ENCODE results near the gene ZNF892. TPM values are rescaled to one million over a fixed set of nuclear protein-coding genes. Genes with fewer than 3 reads are reported as not detected.

ZNF892 gene
- total and polyA plus RNA-seq, 2 of the 13 experiments (the other 11 are each of a cell fraction or from before 2014, with no cell fraction given): not detected

GRCh38 chr2:95158891-95159619 is 48.3 kb upstream of the ZNF892 start (continued):
- TF ChIP-seq, protein P1, sequence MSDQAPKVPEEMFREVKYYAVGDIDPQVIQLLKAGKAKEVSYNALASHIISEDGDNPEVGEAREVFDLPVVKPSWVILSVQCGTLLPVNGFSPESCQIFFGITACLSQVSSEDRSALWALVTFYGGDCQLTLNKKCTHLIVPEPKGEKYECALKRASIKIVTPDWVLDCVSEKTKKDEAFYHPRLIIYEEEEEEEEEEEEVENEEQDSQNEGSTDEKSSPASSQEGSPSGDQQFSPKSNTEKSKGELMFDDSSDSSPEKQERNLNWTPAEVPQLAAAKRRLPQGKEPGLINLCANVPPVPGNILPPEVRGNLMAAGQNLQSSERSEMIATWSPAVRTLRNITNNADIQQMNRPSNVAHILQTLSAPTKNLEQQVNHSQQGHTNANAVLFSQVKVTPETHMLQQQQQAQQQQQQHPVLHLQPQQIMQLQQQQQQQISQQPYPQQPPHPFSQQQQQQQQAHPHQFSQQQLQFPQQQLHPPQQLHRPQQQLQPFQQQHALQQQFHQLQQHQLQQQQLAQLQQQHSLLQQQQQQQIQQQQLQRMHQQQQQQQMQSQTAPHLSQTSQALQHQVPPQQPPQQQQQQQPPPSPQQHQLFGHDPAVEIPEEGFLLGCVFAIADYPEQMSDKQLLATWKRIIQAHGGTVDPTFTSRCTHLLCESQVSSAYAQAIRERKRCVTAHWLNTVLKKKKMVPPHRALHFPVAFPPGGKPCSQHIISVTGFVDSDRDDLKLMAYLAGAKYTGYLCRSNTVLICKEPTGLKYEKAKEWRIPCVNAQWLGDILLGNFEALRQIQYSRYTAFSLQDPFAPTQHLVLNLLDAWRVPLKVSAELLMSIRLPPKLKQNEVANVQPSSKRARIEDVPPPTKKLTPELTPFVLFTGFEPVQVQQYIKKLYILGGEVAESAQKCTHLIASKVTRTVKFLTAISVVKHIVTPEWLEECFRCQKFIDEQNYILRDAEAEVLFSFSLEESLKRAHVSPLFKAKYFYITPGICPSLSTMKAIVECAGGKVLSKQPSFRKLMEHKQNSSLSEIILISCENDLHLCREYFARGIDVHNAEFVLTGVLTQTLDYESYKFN (CRISPR knock-in tag; conservative IDR thresholded peaks at IDR 0.05): no peak; the same call in 1 of the 2 replicates
- TF ChIP-seq TOE1 (CRISPR knock-in tag; IDR thresholded peaks at IDR 0.05) (no peak), KMT2A (CRISPR knock-in tag; IDR thresholded peaks at IDR 0.05) (no peak), FUBP1 (CRISPR knock-in tag; IDR thresholded peaks at IDR 0.05; ENCODE audit: borderline replicate concordance) (no peak), SNAPC2 (CRISPR knock-in tag; IDR thresholded peaks at IDR 0.05) (no peak), ZNF770 (CRISPR knock-in tag; IDR thresholded peaks at IDR 0.05) (no peak), ZNF788 (CRISPR knock-in tag; IDR thresholded peaks at IDR 0.05; ENCODE audit: borderline replicate concordance) (no peak), ZNF430 (CRISPR knock-in tag; IDR thresholded peaks at IDR 0.05) (no peak), MYNN (CRISPR knock-in tag; IDR thresholded peaks at IDR 0.05; ENCODE audit: low read depth) (no peak), IKZF4 (CRISPR knock-in tag; IDR thresholded peaks at IDR 0.05; ENCODE audit: borderline replicate concordance, low read depth, not compliant biosample characterization) (no peak)
- TF ChIP-seq, protein P2, sequence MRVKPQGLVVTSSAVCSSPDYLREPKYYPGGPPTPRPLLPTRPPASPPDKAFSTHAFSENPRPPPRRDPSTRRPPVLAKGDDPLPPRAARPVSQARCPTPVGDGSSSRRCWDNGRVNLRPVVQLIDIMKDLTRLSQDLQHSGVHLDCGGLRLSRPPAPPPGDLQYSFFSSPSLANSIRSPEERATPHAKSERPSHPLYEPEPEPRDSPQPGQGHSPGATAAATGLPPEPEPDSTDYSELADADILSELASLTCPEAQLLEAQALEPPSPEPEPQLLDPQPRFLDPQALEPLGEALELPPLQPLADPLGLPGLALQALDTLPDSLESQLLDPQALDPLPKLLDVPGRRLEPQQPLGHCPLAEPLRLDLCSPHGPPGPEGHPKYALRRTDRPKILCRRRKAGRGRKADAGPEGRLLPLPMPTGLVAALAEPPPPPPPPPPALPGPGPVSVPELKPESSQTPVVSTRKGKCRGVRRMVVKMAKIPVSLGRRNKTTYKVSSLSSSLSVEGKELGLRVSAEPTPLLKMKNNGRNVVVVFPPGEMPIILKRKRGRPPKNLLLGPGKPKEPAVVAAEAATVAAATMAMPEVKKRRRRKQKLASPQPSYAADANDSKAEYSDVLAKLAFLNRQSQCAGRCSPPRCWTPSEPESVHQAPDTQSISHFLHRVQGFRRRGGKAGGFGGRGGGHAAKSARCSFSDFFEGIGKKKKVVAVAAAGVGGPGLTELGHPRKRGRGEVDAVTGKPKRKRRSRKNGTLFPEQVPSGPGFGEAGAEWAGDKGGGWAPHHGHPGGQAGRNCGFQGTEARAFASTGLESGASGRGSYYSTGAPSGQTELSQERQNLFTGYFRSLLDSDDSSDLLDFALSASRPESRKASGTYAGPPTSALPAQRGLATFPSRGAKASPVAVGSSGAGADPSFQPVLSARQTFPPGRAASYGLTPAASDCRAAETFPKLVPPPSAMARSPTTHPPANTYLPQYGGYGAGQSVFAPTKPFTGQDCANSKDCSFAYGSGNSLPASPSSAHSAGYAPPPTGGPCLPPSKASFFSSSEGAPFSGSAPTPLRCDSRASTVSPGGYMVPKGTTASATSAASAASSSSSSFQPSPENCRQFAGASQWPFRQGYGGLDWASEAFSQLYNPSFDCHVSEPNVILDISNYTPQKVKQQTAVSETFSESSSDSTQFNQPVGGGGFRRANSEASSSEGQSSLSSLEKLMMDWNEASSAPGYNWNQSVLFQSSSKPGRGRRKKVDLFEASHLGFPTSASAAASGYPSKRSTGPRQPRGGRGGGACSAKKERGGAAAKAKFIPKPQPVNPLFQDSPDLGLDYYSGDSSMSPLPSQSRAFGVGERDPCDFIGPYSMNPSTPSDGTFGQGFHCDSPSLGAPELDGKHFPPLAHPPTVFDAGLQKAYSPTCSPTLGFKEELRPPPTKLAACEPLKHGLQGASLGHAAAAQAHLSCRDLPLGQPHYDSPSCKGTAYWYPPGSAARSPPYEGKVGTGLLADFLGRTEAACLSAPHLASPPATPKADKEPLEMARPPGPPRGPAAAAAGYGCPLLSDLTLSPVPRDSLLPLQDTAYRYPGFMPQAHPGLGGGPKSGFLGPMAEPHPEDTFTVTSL (CRISPR knock-in tag; IDR thresholded peaks at IDR 0.05; ENCODE audit: borderline replicate concordance): no peak
- TF ChIP-seq, protein P3, sequence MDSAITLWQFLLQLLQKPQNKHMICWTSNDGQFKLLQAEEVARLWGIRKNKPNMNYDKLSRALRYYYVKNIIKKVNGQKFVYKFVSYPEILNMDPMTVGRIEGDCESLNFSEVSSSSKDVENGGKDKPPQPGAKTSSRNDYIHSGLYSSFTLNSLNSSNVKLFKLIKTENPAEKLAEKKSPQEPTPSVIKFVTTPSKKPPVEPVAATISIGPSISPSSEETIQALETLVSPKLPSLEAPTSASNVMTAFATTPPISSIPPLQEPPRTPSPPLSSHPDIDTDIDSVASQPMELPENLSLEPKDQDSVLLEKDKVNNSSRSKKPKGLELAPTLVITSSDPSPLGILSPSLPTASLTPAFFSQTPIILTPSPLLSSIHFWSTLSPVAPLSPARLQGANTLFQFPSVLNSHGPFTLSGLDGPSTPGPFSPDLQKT (CRISPR knock-in tag; IDR thresholded peaks at IDR 0.05; ENCODE audit: borderline replicate concordance): no peak
